PFSK-1 (cell line): Measurements from ENCODE around the gene GALNTL6.

Experiments used
- FOXP2 ChIP-seq: optimal IDR thresholded peaks from 2 replicates; pipeline ENCODE3; 2011; ENCODE audit warnings: borderline replicate concordance, control low read depth, inconsistent platforms; ENCODE audit not compliant: insufficient read depth; ENCODE audit errors: extremely low read length, extremely low read depth
- POLR2AphosphoS5 ChIP-seq: IDR thresholded peaks from 2 replicates; pipeline ENCODE4 v1.6.1; 2012; ENCODE audit warnings: low read depth, mild to moderate bottlenecking, control low read depth, low read length, moderate library complexity
- REST ChIP-seq, 2 experiments: IDR thresholded peaks; 2 replicates each; pipeline versions ENCODE4 v1.6.1 to v1.8.0; 2011 to 2012; ENCODE audit warnings: low read depth in 2 of 2, low read length in 2 of 2, control low read depth in 1 of 2, inconsistent platforms in 1 of 2, mild to moderate bottlenecking in 1 of 2, moderate library complexity in 1 of 2; ENCODE audit not compliant: insufficient read depth in 1 of 2
- SIN3A ChIP-seq: IDR thresholded peaks from 2 replicates; pipeline ENCODE4 v1.6.1; 2012; ENCODE audit warnings: mild to moderate bottlenecking, low read length, moderate library complexity, borderline replicate concordance; ENCODE audit not compliant: insufficient read depth
- TAF1 ChIP-seq: IDR thresholded peaks from 2 replicates; pipeline ENCODE4 v1.6.1; 2012; ENCODE audit warnings: low read length, control low read depth, borderline replicate concordance; ENCODE audit not compliant: insufficient read depth

The GALNTL6 gene

GRCh38 chr4:172772781-172773180, 959.6 kb downstream of the GALNTL6 start:
- TF ChIP-seq POLR2AphosphoS5: no peak
- no peak for TF ChIP-seq FOXP2
- no peak for TF ChIP-seq SIN3A
- no peak for TF ChIP-seq REST (IDR thresholded peaks at IDR 0.05; ENCODE audit: insufficient read depth in 1 of 2, low read depth in 2 of 2, low read length in 2 of 2)
- no peak for TF ChIP-seq TAF1

GRCh38 chr4:172776203-172776861, 963.1 kb downstream of the GALNTL6 start:
- TF ChIP-seq POLR2AphosphoS5 (no peak), FOXP2 (no peak), TAF1 (no peak), REST (IDR thresholded peaks at IDR 0.05; ENCODE audit: insufficient read depth in 1 of 2, low read depth in 2 of 2, low read length in 2 of 2) (no peak), SIN3A (no peak)

GRCh38 chr4:172777729-172778431, 964.7 kb downstream of the GALNTL6 start:
- TF ChIP-seq POLR2AphosphoS5 (no peak), SIN3A (no peak), REST (IDR thresholded peaks at IDR 0.05; ENCODE audit: insufficient read depth in 1 of 2, low read depth in 2 of 2, low read length in 2 of 2) (no peak), TAF1 (no peak), FOXP2 (no peak)

- no peak for TF ChIP-seq POLR2AphosphoS5
- TF ChIP-seq TAF1: no peak
- TF ChIP-seq FOXP2: no peak
Measured at GRCh38 chr4:172778583-172778982, 965.4 kb downstream of the GALNTL6 start.

- no peak for TF ChIP-seq TAF1
- TF ChIP-seq REST (IDR thresholded peaks at IDR 0.05; ENCODE audit: insufficient read depth in 1 of 2, low read depth in 2 of 2, low read length in 2 of 2): no peak
- TF ChIP-seq POLR2AphosphoS5: no peak
- TF ChIP-seq FOXP2: no peak
- TF ChIP-seq SIN3A: no peak
Measured at GRCh38 chr4:172780566-172781081, 967.4 kb downstream of the GALNTL6 start.
